GM12878 (cell line): ENCODE results near the gene DQX1. TPM values are rescaled to one million over a fixed set of nuclear protein-coding genes. Genes with fewer than 3 reads are reported as not detected.

Experiments
- ATAC-seq: fragments of 200-7000 bp; cut with Tn5 transposase; 3 replicates; pipeline ENCODE4 v1.9.1; 2020; ENCODE audit warnings: mild to moderate bottlenecking, moderate library complexity
- BruUV-seq: library from RNA; stranded (reverse); fragments of 400-500 nt; replicated peaks from 2 replicates; lab custom pipeline; 2021; lab: Mats Ljungman, UMichigan
- CTCF ChIA-PET: fragments of 300-600 bp; sonication (Branson Sonifier 250); formaldehyde crosslinking; extraction: SDS; loops from one replicate; lab custom pipeline; 2021; ENCODE audit warnings: inconsistent platforms; lab: Yijun Ruan, JAX
- POLR2A ChIA-PET: fragments of 350-600 bp; formaldehyde crosslinking; extraction: SDS; loops from one replicate; lab custom pipeline; 2021; ENCODE audit warnings: inconsistent platforms; lab: Charles Lee
- RAD21 ChIA-PET: fragments of 300-600 bp; sonication (Branson Sonifier 250); formaldehyde crosslinking; loops from one replicate; lab custom pipeline; 2023; ENCODE audit warnings: antibody characterized with exemption; ENCODE audit not compliant: unreplicated experiment; lab: Charles Lee
- SMC1A ChIA-PET: fragments of 300-600 bp; sonication (Branson Sonifier 250); formaldehyde crosslinking; loops from one replicate; lab custom pipeline; 2023; ENCODE audit not compliant: unreplicated experiment, uncharacterized antibody; lab: Charles Lee
- DNase-seq: peaks from one replicate; pipeline ENCODE4 v3.0.0-alpha.2; 2011; ENCODE audit warnings: low read depth, low spot score
- FAIRE-seq: peaks from 3 replicates; lab custom pipeline; 2011; peaks lifted over from hg19 to GRCh38; lab: Jason Lieb, UNC
- H2AFZ ChIP-seq: 2 replicates; pipeline ENCODE4 v1.6.0; 2011; ENCODE audit warnings: low read depth, low read length, control low read depth; ENCODE audit not compliant: control insufficient read depth
- H3K27ac ChIP-seq: 2 replicates; pipeline ENCODE4 v1.5.1; 2011; ENCODE audit warnings: control low read depth; ENCODE audit not compliant: control insufficient read depth, insufficient read depth
- H3K27me3 ChIP-seq, 2 experiments: replicated peaks in 1 of 2; 2 replicates each; pipeline versions ENCODE4 v1.6.0 to v1.6.1; 2011; ENCODE audit warnings: low read length in 1 of 2; ENCODE audit not compliant: control insufficient read depth in 2 of 2, insufficient read depth in 2 of 2
- H3K36me3 ChIP-seq, 2 experiments: 2 replicates each; pipeline ENCODE4 v1.5.1; 2011; ENCODE audit warnings: low read length in 1 of 2; ENCODE audit not compliant: control insufficient read depth in 2 of 2, insufficient read depth in 2 of 2
- H3K4me1 ChIP-seq: 2 replicates; pipeline ENCODE4 v1.6.1; 2011; ENCODE audit warnings: mild to moderate bottlenecking, low read length, moderate library complexity, mixed read lengths; ENCODE audit not compliant: control insufficient read depth, insufficient read depth
- H3K4me2 ChIP-seq: 2 replicates; pipeline ENCODE4 v1.6.0; 2011; ENCODE audit warnings: control low read depth; ENCODE audit not compliant: control insufficient read depth, insufficient read depth
- H3K4me3 ChIP-seq: fragments of 200-600 bp; sonication (generic); 2 replicates; pipeline ENCODE4 v1.5.1; 2016
- H3K79me2 ChIP-seq: 2 replicates; pipeline ENCODE4 v1.6.0; 2011; ENCODE audit warnings: low read length; ENCODE audit not compliant: control insufficient read depth, insufficient read depth
- H3K9ac ChIP-seq: 2 replicates; pipeline ENCODE4 v1.8.0; 2011; ENCODE audit warnings: low read length, control low read depth, mixed read lengths; ENCODE audit not compliant: control insufficient read depth, insufficient read depth
- H3K9me3 ChIP-seq: replicated peaks from 3 replicates; pipeline ENCODE4 v1.5.1; 2011; ENCODE audit warnings: mild to moderate bottlenecking, low read length; ENCODE audit not compliant: control insufficient read depth, insufficient read depth
- H4K20me1 ChIP-seq: 2 replicates; pipeline ENCODE4 v1.6.0; 2011; ENCODE audit not compliant: control insufficient read depth, insufficient read depth
- CBX5 ChIP-seq: sonication (generic); IDR thresholded peaks from 2 replicates; pipeline ENCODE4 v1.6.1; 2016; ENCODE audit warnings: low read depth, moderate library complexity, mild to moderate bottlenecking, inconsistent platforms
- DPF2 ChIP-seq: fragments of 450-650 bp; IDR thresholded peaks from 2 replicates; pipeline ENCODE4 v1.6.1; 2017; ENCODE audit warnings: mild to moderate bottlenecking
- IKZF1 ChIP-seq: fragments of 450-650 bp; conservative IDR thresholded peaks from 2 replicates; pipeline ENCODE4 v1.6.1; 2017; ENCODE audit warnings: antibody characterized with exemption, mild to moderate bottlenecking
- IKZF2 ChIP-seq, 2 experiments: fragments of 450-650 bp; IDR thresholded peaks; 2 replicates each; pipeline ENCODE4 v1.6.1; 2017; ENCODE audit warnings: mild to moderate bottlenecking in 2 of 2, moderate library complexity in 2 of 2
- MEF2B ChIP-seq: fragments of 450-650 bp; IDR thresholded peaks from 2 replicates; pipeline ENCODE4 v1.6.1; 2018; ENCODE audit warnings: mild to moderate bottlenecking, moderate library complexity; ENCODE audit not compliant: partially characterized antibody, poor library complexity, severe bottlenecking
- MTA2 ChIP-seq: fragments of 450-650 bp; IDR thresholded peaks from 2 replicates; pipeline ENCODE4 v1.6.1; 2016; ENCODE audit warnings: low read depth, mild to moderate bottlenecking, moderate library complexity
- NFYA ChIP-seq: IDR thresholded peaks from 2 replicates; pipeline ENCODE4 v1.6.1; 2011; ENCODE audit warnings: low read depth, mild to moderate bottlenecking, low read length, improper control_type of control experiment, borderline replicate concordance
- NR2C2 ChIP-seq: IDR thresholded peaks from 2 replicates; pipeline ENCODE4 v1.6.1; 2011; ENCODE audit warnings: borderline replicate concordance, low read depth; ENCODE audit not compliant: control insufficient read depth, insufficient read length
- PML ChIP-seq: IDR thresholded peaks from 2 replicates; pipeline ENCODE4 v1.6.1; 2012; ENCODE audit warnings: low read length, inconsistent platforms
- RB1 ChIP-seq: fragments of 450-650 bp; formaldehyde crosslinking; IDR thresholded peaks from 2 replicates; pipeline ENCODE4 v1.6.1; 2017; ENCODE audit warnings: mild to moderate bottlenecking, borderline replicate concordance
- SPI1 ChIP-seq: IDR thresholded peaks from 2 replicates; pipeline ENCODE4 v1.6.1; 2011; ENCODE audit warnings: low read depth, mild to moderate bottlenecking, low read length, moderate library complexity, borderline replicate concordance; ENCODE audit not compliant: insufficient read depth
- in situ Hi-C: fragments of 300-500 bp; cut with MboI; formaldehyde crosslinking; loops from 9 replicates; pipeline ENCODE4 v1.14.3; 2018; ENCODE audit warnings: mixed read lengths
- intact Hi-C: fragments of 100-400 bp; cut with micrococcal nuclease; formaldehyde crosslinking; loops from one replicate; pipeline ENCODE4 v1.14.2; 2022; ENCODE audit not compliant: unreplicated experiment
- polyA plus RNA-seq, 11 experiments: library from polyadenylated mRNA; depleted of rRNA in 4 of 11; unstranded in 6 of 11; stranded (reverse) in 5 of 11; fragments of >200 nt; fragmentation: Nextera tagmentation in 4 of 11; fragmentation: Illumina TruSeq in 1 of 11; extraction: Ambion mirVana in 4 of 11; extraction: Trizol in 1 of 11; gene quantifications; 1 replicate in 1 of 11; 2 replicates in 10 of 11; pipeline versions ENCODE4 v1.2.1 to v1.2.3, GENCODE V29; 2011 to 2016; ENCODE audit warnings: inconsistent platforms in 2 of 11, missing spikeins in 2 of 11, low read depth in 1 of 11
- total RNA-seq, 4 experiments: library from RNA; depleted of rRNA in 3 of 4; stranded (reverse); fragments of >200 nt in 3 of 4; fragmentation: Illumina TruSeq in 1 of 4; extraction: Trizol in 1 of 4; gene quantifications; 2 replicates each; pipeline versions ENCODE4 v1.2.1 to v1.2.3, GENCODE V29; 2013 to 2021
- TF ChIP-seq, protein P1 (sequence below): IDR thresholded peaks from 2 replicates; pipeline ENCODE4 v1.6.1; 2012; ENCODE audit warnings: low read depth, low read length, improper control_type of control experiment
- TF ChIP-seq, protein P2 (sequence below): fragments of 450-650 bp; formaldehyde crosslinking; IDR thresholded peaks from 2 replicates; pipeline ENCODE4 v1.4.0; 2022; ENCODE audit warnings: mild to moderate bottlenecking, moderate library complexity
- TF ChIP-seq, protein P3 (sequence below), 3 experiments: IDR thresholded peaks in 2 of 3; conservative IDR thresholded peaks in 1 of 3; 2 replicates each; pipeline ENCODE4 v1.5.1; 2011; ENCODE audit warnings: low read depth in 3 of 3, low read length in 3 of 3, mild to moderate bottlenecking in 3 of 3, control low read depth in 2 of 3, moderate library complexity in 2 of 3, inconsistent platforms in 1 of 3, mixed read lengths in 1 of 3; ENCODE audit not compliant: control insufficient read depth in 2 of 3, insufficient read depth in 1 of 3; ENCODE audit errors: extremely low read depth in 1 of 3
- TF ChIP-seq, protein P4 (sequence below): fragments of 450-650 bp; IDR thresholded peaks from 2 replicates; pipeline ENCODE4 v1.6.1; 2017; ENCODE audit warnings: low read depth, mild to moderate bottlenecking, moderate library complexity

The DQX1 gene
- total and polyA plus RNA-seq, 10 of the 15 experiments (the other 5 are each of a cell fraction or from before 2014, with no cell fraction given), result 0.34 to 2.1 (median 0.86) TPM

DNA sequence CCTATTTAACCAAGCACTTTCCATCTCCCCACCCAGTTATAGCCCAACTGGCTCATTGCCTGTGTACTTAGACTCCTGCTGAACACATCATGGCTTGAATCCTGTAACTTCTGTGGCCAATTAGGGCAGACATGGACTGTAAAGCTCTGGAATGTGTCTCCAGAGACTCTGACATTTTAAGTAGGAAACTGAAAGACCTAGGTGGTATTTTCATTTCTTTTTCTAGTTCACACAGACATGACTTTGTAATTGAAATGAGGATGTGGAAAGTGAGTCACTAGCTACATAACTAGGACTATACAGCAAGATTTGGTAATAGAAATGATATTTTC, 40.7 kb upstream of the DQX1 start:
- Histone ChIP-seq H3K9ac (no peak overlapping the region), H3K4me1 (peaks cover 57% of the 10 kb centered on the region), H2AFZ (peak overlapping the region; percentile 76), H4K20me1 (no peaks in the 10 kb centered on the region), H3K36me3 (no peaks in the 10 kb centered on the region), H3K27me3 (no peaks in the 10 kb centered on the region), H3K4me2 (peak overlapping the region; percentile 60; the same call in 1 of the 2 replicates), H3K27ac (peak overlapping the region; percentile 77), H3K79me2 (no peaks in the 10 kb centered on the region), H3K4me3 (no peak overlapping the region; the same call in 1 of the 2 replicates), H3K9me3 (no peaks in the 10 kb centered on the region)
- ChIA-PET SMC1A (interaction anchor here (0.8 to 16.6 kb wide), 14 partner anchors 8 to 63 kb away, joined by 3 to 371 read pairs (median 7); partner anchors contain the start of genes DQX1 and LOXL3), POLR2A (interaction anchor here (0.9 to 25.0 kb wide), 8 partner anchors 11 to 146 kb away, joined by 4 to 441 read pairs (median 12); partner anchors contain the start of genes AUP1, C2orf81, DOK1 and HTRA2), RAD21 (interaction anchor here (0.7 to 7.5 kb wide), 14 partner anchors 10 to 146 kb away, joined by 3 to 94 read pairs (median 4); partner anchors contain the start of genes AUP1, C2orf81, CCDC142 and HTRA2), CTCF (interaction anchor here (0.9 to 17.4 kb wide), 16 partner anchors 9 to 176 kb away, joined by 3 to 281 read pairs (median 6); partner anchors contain the start of genes CCDC142, SEMA4F and TTC31)
- in situ Hi-C loops (no loop called here), intact Hi-C loops (no loop called here)
- no TSS peak for BruUV-seq
- DNase-seq (no peak), ATAC-seq (peak; percentile 59), FAIRE-seq (peak; percentile 52)
- peak; percentile 77 for TF ChIP-seq IKZF1
- peak; percentile 64 for TF ChIP-seq MTA2
- peak; percentile 65; the same call in 1 of the 2 replicates for TF ChIP-seq SPI1
- TF ChIP-seq NR2C2, result no peak
- TF ChIP-seq, protein P1, sequence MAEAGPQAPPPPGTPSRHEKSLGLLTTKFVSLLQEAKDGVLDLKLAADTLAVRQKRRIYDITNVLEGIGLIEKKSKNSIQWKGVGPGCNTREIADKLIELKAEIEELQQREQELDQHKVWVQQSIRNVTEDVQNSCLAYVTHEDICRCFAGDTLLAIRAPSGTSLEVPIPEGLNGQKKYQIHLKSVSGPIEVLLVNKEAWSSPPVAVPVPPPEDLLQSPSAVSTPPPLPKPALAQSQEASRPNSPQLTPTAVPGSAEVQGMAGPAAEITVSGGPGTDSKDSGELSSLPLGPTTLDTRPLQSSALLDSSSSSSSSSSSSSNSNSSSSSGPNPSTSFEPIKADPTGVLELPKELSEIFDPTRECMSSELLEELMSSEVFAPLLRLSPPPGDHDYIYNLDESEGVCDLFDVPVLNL, result no peak
- TF ChIP-seq CBX5, result no peak
- TF ChIP-seq NFYA, result no peak
- TF ChIP-seq, protein P2, sequence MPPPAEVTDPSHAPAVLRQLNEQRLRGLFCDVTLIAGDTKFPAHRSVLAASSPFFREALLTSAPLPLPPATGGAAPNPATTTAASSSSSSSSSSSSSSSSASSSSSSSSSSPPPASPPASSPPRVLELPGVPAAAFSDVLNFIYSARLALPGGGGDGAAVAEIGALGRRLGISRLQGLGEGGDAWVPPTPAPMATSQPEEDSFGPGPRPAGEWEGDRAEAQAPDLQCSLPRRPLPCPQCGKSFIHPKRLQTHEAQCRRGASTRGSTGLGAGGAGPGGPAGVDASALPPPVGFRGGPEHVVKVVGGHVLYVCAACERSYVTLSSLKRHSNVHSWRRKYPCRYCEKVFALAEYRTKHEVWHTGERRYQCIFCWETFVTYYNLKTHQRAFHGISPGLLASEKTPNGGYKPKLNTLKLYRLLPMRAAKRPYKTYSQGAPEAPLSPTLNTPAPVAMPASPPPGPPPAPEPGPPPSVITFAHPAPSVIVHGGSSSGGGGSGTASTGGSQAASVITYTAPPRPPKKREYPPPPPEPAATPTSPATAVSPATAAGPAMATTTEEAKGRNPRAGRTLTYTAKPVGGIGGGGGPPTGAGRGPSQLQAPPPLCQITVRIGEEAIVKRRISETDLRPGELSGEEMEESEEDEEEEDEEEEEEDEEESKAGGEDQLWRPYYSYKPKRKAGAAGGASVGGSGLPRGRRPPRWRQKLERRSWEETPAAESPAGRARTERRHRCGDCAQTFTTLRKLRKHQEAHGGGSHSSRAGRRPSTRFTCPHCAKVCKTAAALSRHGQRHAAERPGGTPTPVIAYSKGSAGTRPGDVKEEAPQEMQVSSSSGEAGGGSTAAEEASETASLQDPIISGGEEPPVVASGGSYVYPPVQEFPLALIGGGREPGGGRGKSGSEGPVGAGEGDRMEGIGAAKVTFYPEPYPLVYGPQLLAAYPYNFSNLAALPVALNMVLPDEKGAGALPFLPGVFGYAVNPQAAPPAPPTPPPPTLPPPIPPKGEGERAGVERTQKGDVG (CRISPR knock-in tag), result no peak
- TF ChIP-seq, protein P3, sequence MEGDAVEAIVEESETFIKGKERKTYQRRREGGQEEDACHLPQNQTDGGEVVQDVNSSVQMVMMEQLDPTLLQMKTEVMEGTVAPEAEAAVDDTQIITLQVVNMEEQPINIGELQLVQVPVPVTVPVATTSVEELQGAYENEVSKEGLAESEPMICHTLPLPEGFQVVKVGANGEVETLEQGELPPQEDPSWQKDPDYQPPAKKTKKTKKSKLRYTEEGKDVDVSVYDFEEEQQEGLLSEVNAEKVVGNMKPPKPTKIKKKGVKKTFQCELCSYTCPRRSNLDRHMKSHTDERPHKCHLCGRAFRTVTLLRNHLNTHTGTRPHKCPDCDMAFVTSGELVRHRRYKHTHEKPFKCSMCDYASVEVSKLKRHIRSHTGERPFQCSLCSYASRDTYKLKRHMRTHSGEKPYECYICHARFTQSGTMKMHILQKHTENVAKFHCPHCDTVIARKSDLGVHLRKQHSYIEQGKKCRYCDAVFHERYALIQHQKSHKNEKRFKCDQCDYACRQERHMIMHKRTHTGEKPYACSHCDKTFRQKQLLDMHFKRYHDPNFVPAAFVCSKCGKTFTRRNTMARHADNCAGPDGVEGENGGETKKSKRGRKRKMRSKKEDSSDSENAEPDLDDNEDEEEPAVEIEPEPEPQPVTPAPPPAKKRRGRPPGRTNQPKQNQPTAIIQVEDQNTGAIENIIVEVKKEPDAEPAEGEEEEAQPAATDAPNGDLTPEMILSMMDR (IDR thresholded peaks at IDR 0.05 in 2 of 3, conservative IDR thresholded peaks at IDR 0.05 in 1 of 3; ENCODE audit: control insufficient read depth in 2 of 3, extremely low read depth in 1 of 3, insufficient read depth in 1 of 3, low read depth in 3 of 3, low read length in 3 of 3), result no peak
- TF ChIP-seq PML, result no peak
- TF ChIP-seq RB1, result 0 out of 2 replicates have a peak, but pooled peaks have one; percentile 26
- TF ChIP-seq IKZF2 (IDR thresholded peaks at IDR 0.05), result peak; percentile 70 to 82; a peak in 3 of 4 replicates
- TF ChIP-seq, protein P4, sequence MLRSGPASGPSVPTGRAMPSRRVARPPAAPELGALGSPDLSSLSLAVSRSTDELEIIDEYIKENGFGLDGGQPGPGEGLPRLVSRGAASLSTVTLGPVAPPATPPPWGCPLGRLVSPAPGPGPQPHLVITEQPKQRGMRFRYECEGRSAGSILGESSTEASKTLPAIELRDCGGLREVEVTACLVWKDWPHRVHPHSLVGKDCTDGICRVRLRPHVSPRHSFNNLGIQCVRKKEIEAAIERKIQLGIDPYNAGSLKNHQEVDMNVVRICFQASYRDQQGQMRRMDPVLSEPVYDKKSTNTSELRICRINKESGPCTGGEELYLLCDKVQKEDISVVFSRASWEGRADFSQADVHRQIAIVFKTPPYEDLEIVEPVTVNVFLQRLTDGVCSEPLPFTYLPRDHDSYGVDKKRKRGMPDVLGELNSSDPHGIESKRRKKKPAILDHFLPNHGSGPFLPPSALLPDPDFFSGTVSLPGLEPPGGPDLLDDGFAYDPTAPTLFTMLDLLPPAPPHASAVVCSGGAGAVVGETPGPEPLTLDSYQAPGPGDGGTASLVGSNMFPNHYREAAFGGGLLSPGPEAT, result peak; percentile 73
- peak; percentile 73 for TF ChIP-seq MEF2B
- TF ChIP-seq DPF2, result 0 out of 2 replicates have a peak, but pooled peaks have one; percentile 15
